H9 (cell line): ENCODE data around the gene INTS3. TPM values are rescaled to one million over a fixed set of nuclear protein-coding genes. Genes with fewer than 3 reads are reported as not detected.

ENCODE experiments used
- DNase-seq: peaks from one replicate; pipeline ENCODE4 v3.0.0-alpha.2; 2017
- H2AFZ ChIP-seq: one replicate; pipeline ENCODE4 v1.6.1; 2013; ENCODE audit warnings: mild to moderate bottlenecking, low read length, control low read depth, moderate library complexity
- H2AK5ac ChIP-seq: 2 replicates; pipeline ENCODE4 v1.6.1; 2013; ENCODE audit warnings: low read length, control low read depth, mixed read lengths; ENCODE audit not compliant: insufficient read length
- H2BK120ac ChIP-seq: one replicate; pipeline ENCODE4 v1.6.1; 2013; ENCODE audit warnings: low read depth, mild to moderate bottlenecking, low read length, control low read depth, inconsistent platforms; ENCODE audit not compliant: poor library complexity, severe bottlenecking
- H2BK12ac ChIP-seq: 2 replicates; pipeline ENCODE4 v1.6.1; 2013; ENCODE audit warnings: low read length, control low read depth, mixed read lengths, low read depth; ENCODE audit not compliant: insufficient read length
- H2BK15ac ChIP-seq: 2 replicates; pipeline ENCODE4 v1.6.1; 2013; ENCODE audit warnings: low read depth, low read length, control low read depth
- H2BK20ac ChIP-seq: one replicate; pipeline ENCODE4 v1.6.1; 2013; ENCODE audit warnings: low read depth, mild to moderate bottlenecking, low read length, control low read depth, inconsistent platforms; ENCODE audit not compliant: poor library complexity, severe bottlenecking
- H2BK5ac ChIP-seq: 2 replicates; pipeline ENCODE4 v1.6.1; 2013; ENCODE audit warnings: low read length, control low read depth, mixed read lengths; ENCODE audit not compliant: insufficient read length
- H3K14ac ChIP-seq: 2 replicates; pipeline ENCODE4 v1.6.1; 2013; ENCODE audit warnings: low read length, control low read depth; ENCODE audit not compliant: insufficient read depth
- H3K18ac ChIP-seq: 2 replicates; pipeline ENCODE4 v1.6.1; 2013; ENCODE audit warnings: low read depth, mild to moderate bottlenecking, mixed read lengths, low read length, control low read depth; ENCODE audit not compliant: insufficient read length
- H3K23ac ChIP-seq: 2 replicates; pipeline ENCODE4 v1.6.1; 2013; ENCODE audit warnings: low read length, control low read depth, mixed read lengths, low read depth; ENCODE audit not compliant: insufficient read length
- H3K23me2 ChIP-seq: 2 replicates; pipeline ENCODE4 v1.6.1; 2013; ENCODE audit warnings: low read depth, mild to moderate bottlenecking, mixed read lengths, low read length, control low read depth; ENCODE audit not compliant: insufficient read length, poor library complexity, severe bottlenecking
- H3K27ac ChIP-seq: 2 replicates; pipeline ENCODE4 v1.5.1; 2013; ENCODE audit warnings: low read length, control low read depth, mixed read lengths, low read depth; ENCODE audit not compliant: insufficient read length
- H3K27me3 ChIP-seq: 2 replicates; pipeline ENCODE4 v1.6.1; 2013; ENCODE audit warnings: low read length, control low read depth, inconsistent platforms; ENCODE audit not compliant: insufficient read depth
- H3K4ac ChIP-seq: 2 replicates; pipeline ENCODE4 v1.6.1; 2013; ENCODE audit warnings: low read depth, mild to moderate bottlenecking, control low read depth, inconsistent platforms, low read length, moderate library complexity
- H3K4me1 ChIP-seq: 2 replicates; pipeline ENCODE4 v1.6.1; 2013; ENCODE audit warnings: low read length, control low read depth, inconsistent platforms; ENCODE audit not compliant: insufficient read depth
- H3K4me2 ChIP-seq: 2 replicates; pipeline ENCODE4 v1.6.1; 2013; ENCODE audit warnings: low read length, control low read depth, mixed read lengths; ENCODE audit not compliant: insufficient read length, insufficient read depth
- H3K56ac ChIP-seq: 2 replicates; pipeline ENCODE4 v1.6.1; 2013; ENCODE audit warnings: low read depth, mild to moderate bottlenecking, mixed read lengths, low read length, control low read depth; ENCODE audit not compliant: insufficient read length
- H3K79me1 ChIP-seq: 2 replicates; pipeline ENCODE4 v1.6.1; 2013; ENCODE audit warnings: low read depth, mild to moderate bottlenecking, moderate library complexity, low read length, control low read depth, inconsistent platforms; ENCODE audit not compliant: insufficient read depth, poor library complexity, severe bottlenecking
- H3K79me2 ChIP-seq: 2 replicates; pipeline ENCODE4 v1.6.1; 2013; ENCODE audit warnings: low read length, control low read depth, inconsistent platforms; ENCODE audit not compliant: insufficient read depth
- H3K9ac ChIP-seq: 2 replicates; pipeline ENCODE4 v1.6.1; 2013; ENCODE audit warnings: low read length, control low read depth, mixed read lengths; ENCODE audit not compliant: insufficient read length; ENCODE audit errors: extremely low read depth
- H3K9me3 ChIP-seq: one replicate; pipeline ENCODE4 v1.6.1; 2013; ENCODE audit warnings: low read depth, low read length, inconsistent platforms; ENCODE audit not compliant: control insufficient read depth
- H3T11ph ChIP-seq: one replicate; pipeline ENCODE4 v1.6.1; 2013; ENCODE audit warnings: mild to moderate bottlenecking, low read length, control low read depth, inconsistent platforms
- H4K20me1 ChIP-seq: one replicate; pipeline ENCODE4 v1.6.1; 2013; ENCODE audit not compliant: control insufficient read depth, insufficient read length, insufficient read depth
- H4K5ac ChIP-seq: 2 replicates; pipeline ENCODE4 v1.6.1; 2013; ENCODE audit warnings: low read depth, mild to moderate bottlenecking, mixed read lengths, low read length, control low read depth; ENCODE audit not compliant: insufficient read length
- H4K8ac ChIP-seq: replicated peaks from 2 replicates; pipeline ENCODE4 v1.6.1; 2013; ENCODE audit warnings: low read length, control low read depth, mixed read lengths, low read depth; ENCODE audit not compliant: insufficient read length
- H4K91ac ChIP-seq: 2 replicates; pipeline ENCODE4 v1.6.1; 2013; ENCODE audit warnings: low read depth, mild to moderate bottlenecking, moderate library complexity, mixed read lengths, low read length, control low read depth; ENCODE audit not compliant: insufficient read length
- H3K27ac Mint-ChIP-seq, 3 experiments: 2 replicates in 2 of 3; 3 replicates in 1 of 3; pipeline ENCODE4 v1.8.0; 2020 to 2021; ENCODE audit warnings: mixed read lengths in 3 of 3, mild to moderate bottlenecking in 1 of 3, moderate library complexity in 1 of 3
- H3K27me3 Mint-ChIP-seq: 2 replicates; pipeline ENCODE4 v1.8.0; 2021; ENCODE audit warnings: low read depth, mild to moderate bottlenecking, moderate library complexity, mixed read lengths
- H3K36me3 Mint-ChIP-seq, 3 experiments: 2 replicates in 2 of 3; 3 replicates in 1 of 3; pipeline ENCODE4 v1.8.0; 2020 to 2021; ENCODE audit warnings: low read depth in 3 of 3, mixed read lengths in 3 of 3; ENCODE audit not compliant: insufficient read depth in 1 of 3
- H3K4me1 Mint-ChIP-seq, 2 experiments: 2 replicates each; pipeline ENCODE4 v1.8.0; 2020; ENCODE audit warnings: mixed read lengths in 2 of 2
- H3K4me3 Mint-ChIP-seq, 2 experiments: 2 replicates in 1 of 2; 3 replicates in 1 of 2; pipeline ENCODE4 v1.8.0; 2020 to 2021; ENCODE audit warnings: mild to moderate bottlenecking in 2 of 2, mixed read lengths in 2 of 2, moderate library complexity in 1 of 2
- H3K9me3 Mint-ChIP-seq, 2 experiments: 2 replicates in 1 of 2; 3 replicates in 1 of 2; pipeline ENCODE4 v1.8.0; 2020; ENCODE audit warnings: mild to moderate bottlenecking in 2 of 2, mixed read lengths in 2 of 2, moderate library complexity in 1 of 2
- WGBS: extraction: QIAGEN DNeasy Blood & Tissue Kit; methylation state at CpG from one replicate; pipeline ENCODE4 v1.1.7; 2013; ENCODE audit warnings: missing lambda C conversion rate, low lambda C conversion rate, mixed read lengths; ENCODE audit not compliant: insufficient read length; ENCODE audit errors: extremely low coverage; 5-methylcytosine and 5-hydroxymethylcytosine counted together
- total RNA-seq: library from RNA; stranded (reverse); gene quantifications from 2 replicates; pipeline ENCODE4 v1.2.1, GENCODE V29; 2021
- TF ChIP-seq, protein P1 (sequence below): fragments of 200-600 bp; sonication (generic); conservative IDR thresholded peaks from 3 replicates; pipeline ENCODE4 v1.8.0; 2021; ENCODE audit warnings: antibody characterized with exemption, mild to moderate bottlenecking

The INTS3 gene
- total RNA-seq, 1 experiment from 2014 or later = 67.1 TPM

DNA sequence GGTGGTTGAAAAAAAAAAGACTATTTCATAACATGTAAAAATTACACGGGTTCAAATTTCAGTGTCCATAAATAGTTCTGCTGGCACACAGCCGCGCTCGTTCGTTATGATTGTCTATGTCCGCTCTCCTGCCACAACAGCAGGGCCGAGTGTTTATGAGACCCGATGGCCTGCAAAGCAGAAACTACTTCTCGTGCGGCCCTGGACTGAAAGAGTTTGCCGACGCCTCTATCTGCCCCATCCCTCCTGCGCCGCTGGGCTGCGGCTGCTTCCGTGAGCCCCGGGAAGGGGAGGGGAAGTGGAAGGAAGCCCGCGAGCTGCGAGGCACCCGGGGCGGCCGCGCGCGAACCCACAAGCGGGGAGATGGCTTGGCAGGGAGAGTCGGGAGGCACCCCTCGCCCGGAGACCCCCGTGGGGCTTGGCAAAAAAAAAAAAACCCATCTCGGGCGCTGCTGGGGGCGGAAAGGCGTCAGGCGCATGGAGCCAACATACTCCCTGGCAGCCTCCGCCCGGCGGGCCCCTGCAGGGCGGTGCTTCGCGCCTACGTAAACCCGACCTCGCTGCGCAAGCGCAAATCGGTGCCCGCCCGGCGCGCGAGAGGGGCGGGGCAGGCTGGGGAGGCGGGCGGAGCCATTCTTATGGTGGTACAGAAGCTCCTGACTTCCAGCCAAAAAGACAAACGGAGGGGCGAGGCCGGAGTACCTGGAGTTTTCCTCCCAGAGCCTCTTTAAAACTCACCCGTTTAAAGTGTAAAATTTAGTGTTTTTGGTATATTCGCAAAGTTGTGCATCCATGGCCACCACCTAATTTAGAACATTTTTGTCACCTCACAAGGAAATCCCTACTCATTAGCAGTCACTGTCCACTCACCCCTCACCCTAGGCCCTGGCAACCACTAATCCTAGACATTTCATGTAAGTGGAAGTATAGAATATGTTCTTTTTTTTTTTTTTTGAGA is 55.7 kb downstream of the INTS3 start:
- H3K27ac Mint-ChIP-seq = peak overlapping the region; percentile 87 to 97 (median 93); a peak in 6 of 7 replicates
- H3K27ac ChIP-seq = no peak overlapping the region
- WGBS = no CpG with 5 or more reads among the region's 61 CpGs

More for the DNA sequence above, 55.7 kb downstream of the INTS3 start:
- Histone ChIP-seq H3K14ac (peak overlapping the region; percentile 82), H3T11ph (no peak overlapping the region), H3K4me1 (no peaks in the 10 kb centered on the region), H2BK20ac (no peak overlapping the region), H3K56ac (no peak overlapping the region), H3K27me3 (no peaks in the 10 kb centered on the region), H4K8ac (no peak overlapping the region), H2AFZ (no peak overlapping the region), H3K9ac (peak overlapping the region; percentile 59), H2BK12ac (no peak overlapping the region), H4K5ac (no peak overlapping the region), H4K20me1 (no peaks in the 10 kb centered on the region), H2BK120ac (no peak overlapping the region), H3K23me2 (no peaks in the 10 kb centered on the region), H3K18ac (peak overlapping the region; percentile 66), H4K91ac (no peak overlapping the region), H2BK5ac (no peak overlapping the region), H3K4ac (no peak overlapping the region), H3K9me3 (no peaks in the 10 kb centered on the region), H3K79me1 (no peaks in the 10 kb centered on the region), H3K23ac (no peak overlapping the region), H2BK15ac (no peak overlapping the region), H3K79me2 (no peaks in the 10 kb centered on the region), H2AK5ac (no peak overlapping the region), H3K4me2 (peak overlapping the region; percentile 66)
- Mint-ChIP-seq H3K27me3 (peaks cover 2% of the 10 kb centered on the region), H3K4me1 (peaks cover 6 to 8% of the 10 kb centered on the region in 2 experiments), H3K36me3 (peaks cover 0 to 13% (median 10%) of the 10 kb centered on the region in 3 experiments; a peak in 4 of 7 replicates), H3K9me3 (0 out of 5 replicates have a peak, but pooled peaks cover 0 to 5% of the 10 kb centered on the region in 2 experiments), H3K4me3 (peak overlapping the region; percentile 73 to 88)
- TF ChIP-seq, protein P1, sequence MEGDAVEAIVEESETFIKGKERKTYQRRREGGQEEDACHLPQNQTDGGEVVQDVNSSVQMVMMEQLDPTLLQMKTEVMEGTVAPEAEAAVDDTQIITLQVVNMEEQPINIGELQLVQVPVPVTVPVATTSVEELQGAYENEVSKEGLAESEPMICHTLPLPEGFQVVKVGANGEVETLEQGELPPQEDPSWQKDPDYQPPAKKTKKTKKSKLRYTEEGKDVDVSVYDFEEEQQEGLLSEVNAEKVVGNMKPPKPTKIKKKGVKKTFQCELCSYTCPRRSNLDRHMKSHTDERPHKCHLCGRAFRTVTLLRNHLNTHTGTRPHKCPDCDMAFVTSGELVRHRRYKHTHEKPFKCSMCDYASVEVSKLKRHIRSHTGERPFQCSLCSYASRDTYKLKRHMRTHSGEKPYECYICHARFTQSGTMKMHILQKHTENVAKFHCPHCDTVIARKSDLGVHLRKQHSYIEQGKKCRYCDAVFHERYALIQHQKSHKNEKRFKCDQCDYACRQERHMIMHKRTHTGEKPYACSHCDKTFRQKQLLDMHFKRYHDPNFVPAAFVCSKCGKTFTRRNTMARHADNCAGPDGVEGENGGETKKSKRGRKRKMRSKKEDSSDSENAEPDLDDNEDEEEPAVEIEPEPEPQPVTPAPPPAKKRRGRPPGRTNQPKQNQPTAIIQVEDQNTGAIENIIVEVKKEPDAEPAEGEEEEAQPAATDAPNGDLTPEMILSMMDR = peak; percentile 22; the same call in 1 of the 3 replicates
- DNase-seq = peak; percentile 94
